GM12878 (cell line): ENCODE data around the gene ATIC. TPM values are rescaled to one million over a fixed set of nuclear protein-coding genes. Genes with fewer than 3 reads are reported as not detected.

Experiments
- ATAC-seq: fragments of 200-7000 bp; cut with Tn5 transposase; 3 replicates; pipeline ENCODE4 v1.9.1; 2020; ENCODE audit warnings: mild to moderate bottlenecking, moderate library complexity
- BruUV-seq: library from RNA; stranded (reverse); fragments of 400-500 nt; replicated peaks from 2 replicates; lab custom pipeline; 2021; lab: Mats Ljungman, UMichigan
- CTCF ChIA-PET: fragments of 300-600 bp; sonication (Branson Sonifier 250); formaldehyde crosslinking; extraction: SDS; loops from one replicate; lab custom pipeline; 2021; ENCODE audit warnings: inconsistent platforms; lab: Yijun Ruan, JAX
- POLR2A ChIA-PET: fragments of 350-600 bp; formaldehyde crosslinking; extraction: SDS; loops from one replicate; lab custom pipeline; 2021; ENCODE audit warnings: inconsistent platforms; lab: Charles Lee
- RAD21 ChIA-PET: fragments of 300-600 bp; sonication (Branson Sonifier 250); formaldehyde crosslinking; loops from one replicate; lab custom pipeline; 2023; ENCODE audit warnings: antibody characterized with exemption; ENCODE audit not compliant: unreplicated experiment; lab: Charles Lee
- SMC1A ChIA-PET: fragments of 300-600 bp; sonication (Branson Sonifier 250); formaldehyde crosslinking; loops from one replicate; lab custom pipeline; 2023; ENCODE audit not compliant: unreplicated experiment, uncharacterized antibody; lab: Charles Lee
- DNase-seq: peaks from one replicate; pipeline ENCODE4 v3.0.0-alpha.2; 2011; ENCODE audit warnings: low read depth, low spot score
- FAIRE-seq: peaks from 3 replicates; lab custom pipeline; 2011; peaks lifted over from hg19 to GRCh38; lab: Jason Lieb, UNC
- H2AFZ ChIP-seq: 2 replicates; pipeline ENCODE4 v1.6.0; 2011; ENCODE audit warnings: low read depth, low read length, control low read depth; ENCODE audit not compliant: control insufficient read depth
- H3K27ac ChIP-seq: 2 replicates; pipeline ENCODE4 v1.5.1; 2011; ENCODE audit warnings: control low read depth; ENCODE audit not compliant: control insufficient read depth, insufficient read depth
- H3K27me3 ChIP-seq, 2 experiments: replicated peaks in 1 of 2; 2 replicates each; pipeline versions ENCODE4 v1.6.0 to v1.6.1; 2011; ENCODE audit warnings: low read length in 1 of 2; ENCODE audit not compliant: control insufficient read depth in 2 of 2, insufficient read depth in 2 of 2
- H3K36me3 ChIP-seq, 2 experiments: 2 replicates each; pipeline ENCODE4 v1.5.1; 2011; ENCODE audit warnings: low read length in 1 of 2; ENCODE audit not compliant: control insufficient read depth in 2 of 2, insufficient read depth in 2 of 2
- H3K4me1 ChIP-seq: 2 replicates; pipeline ENCODE4 v1.6.1; 2011; ENCODE audit warnings: mild to moderate bottlenecking, low read length, moderate library complexity, mixed read lengths; ENCODE audit not compliant: control insufficient read depth, insufficient read depth
- H3K4me2 ChIP-seq: 2 replicates; pipeline ENCODE4 v1.6.0; 2011; ENCODE audit warnings: control low read depth; ENCODE audit not compliant: control insufficient read depth, insufficient read depth
- H3K4me3 ChIP-seq: fragments of 200-600 bp; sonication (generic); 2 replicates; pipeline ENCODE4 v1.5.1; 2016
- H3K79me2 ChIP-seq: 2 replicates; pipeline ENCODE4 v1.6.0; 2011; ENCODE audit warnings: low read length; ENCODE audit not compliant: control insufficient read depth, insufficient read depth
- H3K9ac ChIP-seq: 2 replicates; pipeline ENCODE4 v1.8.0; 2011; ENCODE audit warnings: low read length, control low read depth, mixed read lengths; ENCODE audit not compliant: control insufficient read depth, insufficient read depth
- H3K9me3 ChIP-seq: replicated peaks from 3 replicates; pipeline ENCODE4 v1.5.1; 2011; ENCODE audit warnings: mild to moderate bottlenecking, low read length; ENCODE audit not compliant: control insufficient read depth, insufficient read depth
- H4K20me1 ChIP-seq: 2 replicates; pipeline ENCODE4 v1.6.0; 2011; ENCODE audit not compliant: control insufficient read depth, insufficient read depth
- ATF3 ChIP-seq: IDR thresholded peaks from 2 replicates; pipeline ENCODE4 v1.6.1; 2011; ENCODE audit warnings: low read depth, mild to moderate bottlenecking, low read length, moderate library complexity, borderline replicate concordance; ENCODE audit errors: extremely low read depth
- BCL11A ChIP-seq: IDR thresholded peaks from 2 replicates; pipeline ENCODE4 v1.6.1; 2011; ENCODE audit warnings: low read depth, low read length
- BMI1 ChIP-seq: fragments of 450-650 bp; IDR thresholded peaks from 2 replicates; pipeline ENCODE4 v1.6.1; 2016; ENCODE audit warnings: mild to moderate bottlenecking, moderate library complexity, borderline replicate concordance
- E4F1 ChIP-seq: fragments of 450-650 bp; IDR thresholded peaks from 2 replicates; pipeline ENCODE4 v1.6.1; 2018; ENCODE audit warnings: borderline replicate concordance, mild to moderate bottlenecking; ENCODE audit not compliant: partially characterized antibody
- JUNB ChIP-seq: IDR thresholded peaks from 2 replicates; pipeline ENCODE4 v1.6.1; 2016; ENCODE audit warnings: antibody characterized with exemption, mild to moderate bottlenecking
- NFYA ChIP-seq: IDR thresholded peaks from 2 replicates; pipeline ENCODE4 v1.6.1; 2011; ENCODE audit warnings: low read depth, mild to moderate bottlenecking, low read length, improper control_type of control experiment, borderline replicate concordance
- NFYB ChIP-seq: IDR thresholded peaks from 2 replicates; pipeline ENCODE4 v1.6.1; 2011; ENCODE audit warnings: low read depth, mild to moderate bottlenecking, low read length, improper control_type of control experiment, moderate library complexity; ENCODE audit not compliant: insufficient read depth
- PAX5 ChIP-seq: IDR thresholded peaks from 2 replicates; pipeline ENCODE4 v1.6.1; 2011; ENCODE audit warnings: low read depth, low read length, borderline replicate concordance
- SRF ChIP-seq, 2 experiments: IDR thresholded peaks; 2 replicates each; pipeline ENCODE4 v1.6.1; 2011; ENCODE audit warnings: low read depth in 2 of 2, low read length in 2 of 2, mild to moderate bottlenecking in 1 of 2, moderate library complexity in 1 of 2
- SUZ12 ChIP-seq: fragments of 200-600 bp; sonication (generic); IDR thresholded peaks from one replicate; pipeline ENCODE4 v1.6.1; 2018; ENCODE audit warnings: antibody characterized with exemption, mild to moderate bottlenecking; ENCODE audit not compliant: unreplicated experiment
- ZNF384 ChIP-seq: IDR thresholded peaks from 2 replicates; pipeline ENCODE4 v1.6.1; 2012; ENCODE audit warnings: low read depth, mild to moderate bottlenecking, low read length, improper control_type of control experiment, borderline replicate concordance
- WGBS: methylation state at CpG from one replicate; pipeline ENCODE4 v1.1.6; 2016; ENCODE audit warnings: low lambda C conversion rate; ENCODE audit not compliant: insufficient replicate concordance, insufficient coverage; ENCODE audit errors: missing lambda C conversion rate; 5-methylcytosine and 5-hydroxymethylcytosine counted together
- in situ Hi-C: fragments of 300-500 bp; cut with MboI; formaldehyde crosslinking; loops from 9 replicates; pipeline ENCODE4 v1.14.3; 2018; ENCODE audit warnings: mixed read lengths
- intact Hi-C: fragments of 100-400 bp; cut with micrococcal nuclease; formaldehyde crosslinking; loops from one replicate; pipeline ENCODE4 v1.14.2; 2022; ENCODE audit not compliant: unreplicated experiment
- polyA plus RNA-seq, 11 experiments: library from polyadenylated mRNA; depleted of rRNA in 4 of 11; unstranded in 6 of 11; stranded (reverse) in 5 of 11; fragments of >200 nt; fragmentation: Nextera tagmentation in 4 of 11; fragmentation: Illumina TruSeq in 1 of 11; extraction: Ambion mirVana in 4 of 11; extraction: Trizol in 1 of 11; gene quantifications; 1 replicate in 1 of 11; 2 replicates in 10 of 11; pipeline versions ENCODE4 v1.2.1 to v1.2.3, GENCODE V29; 2011 to 2016; ENCODE audit warnings: inconsistent platforms in 2 of 11, missing spikeins in 2 of 11, low read depth in 1 of 11
- total RNA-seq, 4 experiments: library from RNA; depleted of rRNA in 3 of 4; stranded (reverse); fragments of >200 nt in 3 of 4; fragmentation: Illumina TruSeq in 1 of 4; extraction: Trizol in 1 of 4; gene quantifications; 2 replicates each; pipeline versions ENCODE4 v1.2.1 to v1.2.3, GENCODE V29; 2013 to 2021
- TF ChIP-seq, protein P1 (sequence below): fragments of 450-650 bp; IDR thresholded peaks from 2 replicates; pipeline ENCODE4 v1.6.1; 2014; ENCODE audit warnings: mild to moderate bottlenecking

The ATIC gene
- total and polyA plus RNA-seq, 10 of the 15 experiments (the other 5 are each of a cell fraction or from before 2014, with no cell fraction given): 45.1 to 518 (median 306) TPM

DNA sequence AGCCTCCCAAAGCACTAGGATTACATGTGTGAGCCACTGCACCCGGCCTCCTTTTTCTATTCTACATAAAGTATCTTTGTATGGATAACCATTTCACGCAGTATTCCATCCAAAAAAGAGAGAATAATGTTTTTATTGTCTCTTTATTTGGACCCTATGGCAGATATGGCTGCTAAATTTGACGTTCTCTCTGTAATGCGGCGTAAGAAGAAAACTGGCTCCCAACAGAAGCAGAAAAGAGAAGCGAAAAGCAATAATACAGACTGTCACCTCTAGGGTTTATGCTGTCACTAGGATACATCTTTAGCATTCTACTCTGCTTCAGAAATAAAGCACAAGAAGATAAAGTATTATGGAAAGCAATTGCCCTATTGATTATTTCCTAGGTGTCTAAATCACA lies 68.1 kb downstream of the ATIC start:
- H3K27ac ChIP-seq: no peak overlapping the region
- H3K27me3 ChIP-seq: no peaks in the 10 kb centered on the region
- intact Hi-C loops: no loop called here
- H3K79me2 ChIP-seq: no peaks in the 10 kb centered on the region
- ATAC-seq (no peak), DNase-seq (no peak), FAIRE-seq (no peak)
- ChIA-PET SMC1A (interaction anchor here (0.7 to 1.1 kb wide), 3 partner anchors 13 to 427 kb away, joined by 3 read pairs; no protein-coding TSS in a partner anchor), CTCF (interaction anchor here (1.4 kb wide), 1 partner anchor 11 kb away, joined by 4 read pairs; no protein-coding TSS in a partner anchor), RAD21 (no interaction called here), POLR2A (no interaction called here)
- no peaks in the 10 kb centered on the region; the same call in 2 of the 3 replicates for H3K9me3 ChIP-seq
- in situ Hi-C loops: no loop called here
- H3K4me2 ChIP-seq: no peak overlapping the region
- H4K20me1 ChIP-seq: no peaks in the 10 kb centered on the region
- H3K4me3 ChIP-seq: no peak overlapping the region
- no TSS peak for BruUV-seq
- H2AFZ ChIP-seq: no peak overlapping the region
- H3K36me3 ChIP-seq: no peaks in the 10 kb centered on the region; a peak in 1 of 4 replicates
- no peak overlapping the region for H3K9ac ChIP-seq
- no peak for TF ChIP-seq BMI1
- TF ChIP-seq, protein P1, sequence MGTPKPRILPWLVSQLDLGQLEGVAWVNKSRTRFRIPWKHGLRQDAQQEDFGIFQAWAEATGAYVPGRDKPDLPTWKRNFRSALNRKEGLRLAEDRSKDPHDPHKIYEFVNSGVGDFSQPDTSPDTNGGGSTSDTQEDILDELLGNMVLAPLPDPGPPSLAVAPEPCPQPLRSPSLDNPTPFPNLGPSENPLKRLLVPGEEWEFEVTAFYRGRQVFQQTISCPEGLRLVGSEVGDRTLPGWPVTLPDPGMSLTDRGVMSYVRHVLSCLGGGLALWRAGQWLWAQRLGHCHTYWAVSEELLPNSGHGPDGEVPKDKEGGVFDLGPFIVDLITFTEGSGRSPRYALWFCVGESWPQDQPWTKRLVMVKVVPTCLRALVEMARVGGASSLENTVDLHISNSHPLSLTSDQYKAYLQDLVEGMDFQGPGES: no peak
- H3K4me1 ChIP-seq: no peaks in the 10 kb centered on the region
- WGBS: 84% methylated on average over 6 of the region's 6 CpGs

- no peaks in the 10 kb centered on the region for H3K9me3 ChIP-seq
- H2AFZ ChIP-seq: no peak overlapping the region
- H3K79me2 ChIP-seq: no peaks in the 10 kb centered on the region
- H3K27ac ChIP-seq: no peak overlapping the region
- DNase-seq: no peak
- in situ Hi-C loops: no loop called here
- no peak for FAIRE-seq
- SMC1A ChIA-PET: interaction anchor here (0.7 to 1.1 kb wide), 2 partner anchors 10 to 405 kb away, joined by 3 to 5 read pairs; no protein-coding TSS in a partner anchor
- no peak overlapping the region for H3K4me3 ChIP-seq
- BruUV-seq: no TSS peak
- CTCF ChIA-PET: interaction anchor here (1.4 kb wide), 1 partner anchor 10 kb away, joined by 4 read pairs; no protein-coding TSS in a partner anchor
- intact Hi-C loops: no loop called here
- RAD21 ChIA-PET: no interaction called here
- H3K36me3 ChIP-seq: no peaks in the 10 kb centered on the region; a peak in 1 of 4 replicates
- no peaks in the 10 kb centered on the region for H3K27me3 ChIP-seq
- H3K4me1 ChIP-seq: no peaks in the 10 kb centered on the region
- no peak overlapping the region for H3K9ac ChIP-seq
- no peaks in the 10 kb centered on the region for H4K20me1 ChIP-seq
- POLR2A ChIA-PET: no interaction called here
- ATAC-seq: no peak
- no peak overlapping the region for H3K4me2 ChIP-seq
- WGBS: 91% methylated on average over 7 of the region's 7 CpGs
- TF ChIP-seq ATF3 (no peak), SRF (IDR thresholded peaks at IDR 0.05; ENCODE audit: low read depth in 2 of 2, low read length in 2 of 2) (no peak), PAX5 (no peak), NFYA (no peak), BMI1 (no peak), BCL11A (no peak), SUZ12 (no peak), E4F1 (no peak), ZNF384 (no peak), JUNB (no peak), NFYB (no peak)
Observed at GRCh38 chr2:215380699-215381098, 68.8 kb downstream of the ATIC start.
